K562 (cell line): ENCODE results near the gene IQCN. TPM values are rescaled to one million over a fixed set of nuclear protein-coding genes. Genes with fewer than 3 reads are reported as not detected.
A peak's percentile ranks its signal among the peaks of the same experiment; 100 is the strongest.

Source experiments
- CBX5 ChIP-seq: IDR thresholded peaks from 2 replicates; pipeline ENCODE4 v1.6.1; 2014; ENCODE audit warnings: low read depth, borderline replicate concordance
- FOXO4 ChIP-seq: fragments of 450-650 bp; formaldehyde crosslinking; IDR thresholded peaks from 2 replicates; pipeline ENCODE4 v1.4.0; 2020; ENCODE audit warnings: mild to moderate bottlenecking, moderate library complexity
- HDGF ChIP-seq: fragments of 450-650 bp; IDR thresholded peaks from 2 replicates; pipeline ENCODE4 v1.6.1; 2016
- HMBOX1 ChIP-seq: sonication (generic); IDR thresholded peaks from 2 replicates; pipeline ENCODE4 v1.6.1; 2016
- MCM2 ChIP-seq: fragments of 450-650 bp; IDR thresholded peaks from 2 replicates; pipeline ENCODE4 v1.6.1; 2017; ENCODE audit warnings: low read depth, mild to moderate bottlenecking
- MIER1 ChIP-seq: fragments of 450-650 bp; IDR thresholded peaks from 2 replicates; pipeline ENCODE4 v1.6.1; 2016; ENCODE audit warnings: antibody characterized with exemption, mild to moderate bottlenecking, low read depth
- NKRF ChIP-seq: fragments of 450-650 bp; IDR thresholded peaks from 2 replicates; pipeline ENCODE4 v1.6.1; 2016; ENCODE audit warnings: borderline replicate concordance
- STAT5A ChIP-seq: IDR thresholded peaks from 2 replicates; pipeline ENCODE4 v1.6.1; 2012; ENCODE audit warnings: low read length, inconsistent platforms, borderline replicate concordance
- USF1 ChIP-seq: sonication (generic); formaldehyde crosslinking; IDR thresholded peaks from 2 replicates; pipeline ENCODE4 v1.9.0; 2022; ENCODE audit warnings: mild to moderate bottlenecking, missing genetic modification reagents
- WHSC1 ChIP-seq: IDR thresholded peaks from one replicate; pipeline ENCODE4 v1.6.1; 2012; ENCODE audit warnings: low read length, control low read depth, inconsistent platforms
- ZBTB40 ChIP-seq, 2 experiments: fragments of 450-650 bp in 1 of 2; sonication (generic) in 1 of 2; formaldehyde crosslinking in 1 of 2; IDR thresholded peaks; 2 replicates each; pipeline versions ENCODE4 v1.7.1 to v1.9.0; 2016 to 2022; ENCODE audit warnings: inconsistent platforms in 1 of 2, mild to moderate bottlenecking in 1 of 2, missing genetic modification reagents in 1 of 2
- polyA plus RNA-seq, 8 experiments: library from polyadenylated mRNA; depleted of rRNA in 4 of 8; stranded (reverse) in 5 of 8; unstranded in 3 of 8; fragments of >200 nt; fragmentation: Nextera tagmentation in 2 of 8; fragmentation: Illumina TruSeq in 1 of 8; extraction: Ambion mirVana in 2 of 8; extraction: Trizol in 1 of 8; gene quantifications; 2 replicates each; pipeline versions ENCODE4 v1.2.1 to v1.2.3, GENCODE V29; 2011 to 2014; ENCODE audit warnings: inconsistent platforms in 1 of 8, missing spikeins in 1 of 8
- total RNA-seq, 7 experiments: library from RNA; depleted of rRNA in 6 of 7; stranded (reverse); fragments of >200 nt in 6 of 7; fragmentation: Illumina TruSeq in 2 of 7; extraction: Trizol in 2 of 7; gene quantifications; 2 replicates each; pipeline versions ENCODE4 v1.2.1 to v1.2.3, GENCODE V29; 2011 to 2021; ENCODE audit warnings: low replicate concordance in 1 of 7

Gene IQCN
- total and polyA plus RNA-seq, 9 of the 15 experiments (the other 6 are each of a cell fraction or from before 2014, with no cell fraction given): 0.01 to 0.07 (median 0.04) TPM; not detected in 3

GRCh38 chr19:18291590-18292461 lies 17.6 kb upstream of the IQCN start (continued):
- no peak for TF ChIP-seq HMBOX1
- TF ChIP-seq FOXO4: no peak
- no peak for TF ChIP-seq MIER1
- TF ChIP-seq USF1 (CRISPR knock-in tag): no peak; the same call in 1 of the 2 replicates
- peak; percentile 81 for TF ChIP-seq ZBTB40 (IDR thresholded peaks at IDR 0.05)
- TF ChIP-seq ZBTB40 (CRISPR knock-in tag; IDR thresholded peaks at IDR 0.05): no peak
- TF ChIP-seq NKRF: peak; percentile 54
- TF ChIP-seq STAT5A: no peak
- TF ChIP-seq MCM2: no peak
- no peak for TF ChIP-seq CBX5
- no peak for TF ChIP-seq WHSC1
- no peak for TF ChIP-seq HDGF
